HuH-7 (cell line): Measurements from ENCODE around the gene PLEKHM3.
"Not testable (repeated sequence)": the region's sequence is repeated elsewhere in the genome, so short reads cannot be mapped to it uniquely, and the experiment has no call there.

Experiments
- DNase-seq: peaks from one replicate; pipeline ENCODE4 v3.0.0; 2011; ENCODE audit warnings: low spot score

Gene PLEKHM3

DNA sequence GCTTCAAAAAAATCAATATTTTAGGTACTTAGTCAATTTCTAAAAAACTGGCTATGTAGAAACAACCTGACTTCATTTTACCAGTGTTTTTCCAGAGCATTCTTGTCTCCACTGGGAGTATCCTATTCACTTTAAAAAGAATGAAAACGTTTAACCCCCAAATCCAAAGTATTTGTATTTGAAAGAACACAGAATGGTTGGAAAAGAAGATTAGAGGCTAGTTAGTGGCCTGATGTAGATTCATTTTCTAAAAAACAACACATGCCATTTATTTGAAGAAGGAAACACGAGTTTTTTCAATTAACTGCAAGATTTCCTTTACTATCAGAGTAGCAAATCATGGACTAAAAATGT lies 74.6 kb downstream of the PLEKHM3 start:
- no peak for DNase-seq

DNA sequence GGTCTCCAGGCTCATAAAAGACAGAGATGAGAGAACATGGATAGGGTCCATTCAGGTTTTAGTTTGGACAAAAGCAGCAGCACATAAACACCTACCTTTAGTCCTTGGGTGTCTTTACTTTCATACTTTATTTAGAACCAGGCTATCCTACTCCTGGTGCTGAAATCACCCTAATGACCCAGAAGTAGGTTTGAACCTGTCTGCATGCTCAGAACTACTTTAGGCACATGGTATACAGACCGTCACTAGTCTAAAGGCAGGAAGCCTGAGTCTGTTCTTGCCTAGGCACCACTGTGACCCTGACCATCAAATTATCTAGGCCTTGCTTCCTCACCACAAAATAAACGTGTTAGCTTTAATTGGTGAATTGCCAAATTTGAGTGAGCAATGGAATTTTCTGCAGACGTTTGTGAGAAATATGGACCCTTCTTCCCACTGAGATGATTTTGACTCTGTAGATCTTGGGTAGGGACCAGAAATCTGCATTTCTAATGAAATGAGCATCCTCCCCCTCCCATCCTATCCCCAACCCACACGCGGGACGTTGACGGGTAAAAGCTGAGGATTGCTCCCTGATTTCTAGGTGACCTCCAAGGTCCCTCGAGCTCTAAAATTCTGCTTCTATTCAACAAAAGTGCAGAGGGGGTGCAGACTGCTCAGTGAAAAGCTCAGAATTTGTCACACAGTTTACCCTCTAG lies 75.1 kb downstream of the PLEKHM3 start:
- DNase-seq = no peak

DNA sequence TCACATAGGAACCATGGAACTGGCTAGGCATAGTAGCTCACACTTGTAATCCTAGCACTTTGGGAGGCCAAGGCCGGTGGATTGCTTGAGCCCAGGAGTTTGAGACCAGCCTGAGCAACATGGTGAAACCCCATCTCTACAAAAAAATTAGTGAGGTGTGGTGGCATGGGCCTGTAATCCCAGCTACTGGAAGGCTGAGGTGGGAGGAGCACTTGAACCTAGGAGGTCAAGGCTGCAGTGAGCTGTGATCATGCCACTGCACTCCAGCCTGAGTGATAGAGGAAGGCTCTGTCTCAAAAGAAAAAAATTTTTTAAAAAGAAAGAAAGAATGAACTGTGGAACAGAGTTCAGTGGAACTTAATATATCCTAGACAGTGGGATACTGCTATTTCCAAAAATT lies 76.1 kb downstream of the PLEKHM3 start:
- not testable (repeated sequence) for DNase-seq

DNA sequence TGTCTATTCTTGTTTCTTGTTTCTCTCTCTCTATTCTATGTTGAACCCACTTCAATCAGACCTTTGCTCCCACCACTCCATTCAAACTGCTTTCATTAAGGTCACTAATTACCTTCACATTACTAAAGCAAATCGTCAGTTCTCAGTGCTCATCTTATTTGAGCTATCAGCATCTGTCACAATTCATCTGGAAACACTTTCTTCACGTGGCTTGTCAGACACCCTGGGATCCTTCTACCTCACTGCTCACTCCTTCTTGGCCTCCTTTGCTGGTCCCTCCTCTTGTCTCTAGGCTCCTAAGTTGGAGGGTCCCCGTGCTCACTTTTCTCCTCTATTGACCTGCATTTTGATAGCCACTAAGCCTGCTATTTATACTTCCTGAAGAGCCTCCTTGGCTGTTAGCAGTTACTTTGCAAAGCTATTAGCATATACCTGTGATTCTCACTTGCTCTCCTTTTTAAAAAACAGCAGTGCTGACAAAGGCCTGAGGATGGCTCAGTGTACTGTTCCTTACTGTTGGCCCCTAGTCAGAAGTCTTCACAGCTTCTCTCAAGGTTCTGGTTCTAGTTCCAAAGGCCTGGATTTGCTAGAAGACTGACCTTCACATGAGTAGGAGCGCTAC lies 80.2 kb downstream of the PLEKHM3 start:
- DNase-seq = no peak

DNA sequence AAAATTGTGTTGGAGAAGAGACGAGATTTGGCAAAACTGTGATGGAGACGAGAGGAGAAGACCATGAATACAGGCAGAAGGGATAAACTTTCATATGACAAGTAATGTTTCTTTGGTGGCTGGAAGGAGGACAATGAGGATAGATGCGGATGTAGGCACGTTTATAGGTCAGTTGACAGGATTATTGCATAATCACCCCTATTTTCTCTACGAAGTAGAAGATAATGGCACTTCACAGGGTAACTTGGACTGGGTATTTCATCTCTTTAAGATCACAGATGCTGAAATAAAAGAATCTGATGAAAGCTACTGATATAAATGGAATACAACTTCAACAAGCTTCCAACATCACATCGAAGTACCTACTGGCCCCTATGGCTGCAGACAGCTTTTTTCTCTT lies 81.0 kb downstream of the PLEKHM3 start:
- no peak for DNase-seq

DNA sequence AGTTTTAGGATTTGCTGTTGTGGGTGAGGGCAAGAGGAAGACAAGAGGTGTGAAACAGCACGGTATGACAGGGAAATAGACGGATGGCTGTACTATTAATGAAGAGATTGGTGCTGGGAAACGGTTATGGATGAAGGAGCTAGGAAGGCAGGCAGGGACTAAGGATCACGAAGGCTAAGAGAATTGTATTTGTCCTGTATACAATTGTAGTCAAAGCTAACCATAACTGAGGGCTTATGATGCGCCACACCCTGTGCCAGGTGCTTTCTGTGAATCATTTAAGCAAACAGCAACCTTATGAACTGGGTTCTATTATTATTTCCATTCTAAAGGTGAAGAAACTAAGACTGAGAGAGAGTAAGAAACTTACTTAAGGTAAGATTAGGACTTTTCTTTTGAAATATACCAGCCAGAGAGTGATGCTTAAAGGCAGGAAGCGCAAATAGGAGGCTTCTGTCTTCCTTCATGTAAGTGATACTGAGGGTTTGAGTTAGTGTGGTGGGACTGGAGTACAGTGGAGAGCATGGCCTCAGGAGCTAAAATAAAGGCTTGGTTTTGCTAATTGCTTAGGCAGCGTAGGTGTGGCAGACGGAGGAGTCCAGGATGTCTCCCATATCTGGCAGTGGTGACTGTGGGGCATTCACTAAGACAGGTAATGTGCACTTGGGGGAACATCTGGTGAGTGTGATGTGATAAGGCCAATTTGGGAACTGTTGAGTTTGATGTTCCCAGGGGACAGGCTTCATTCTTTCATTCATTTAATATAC lies 85.8 kb downstream of the PLEKHM3 start:
- no peak for DNase-seq

DNA sequence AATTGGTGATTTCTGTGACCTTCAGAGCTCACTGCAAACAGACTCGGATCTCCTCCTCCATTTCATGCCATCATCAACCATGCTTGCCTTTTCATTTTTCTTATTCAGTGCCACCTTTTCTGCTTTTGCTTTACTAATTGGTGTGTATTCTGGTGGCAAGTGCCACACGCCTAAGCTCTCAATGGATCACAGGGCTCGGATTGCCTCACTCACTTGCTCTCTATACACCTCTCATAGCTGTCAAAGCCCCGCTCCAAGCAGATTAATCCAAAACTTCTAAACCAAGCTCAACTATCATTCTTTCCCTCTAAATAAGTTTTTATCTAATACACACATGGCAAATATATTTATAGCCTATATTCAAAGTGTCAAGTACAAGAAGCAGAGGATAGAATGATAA lies 86.4 kb downstream of the PLEKHM3 start:
- DNase-seq = no peak

DNA sequence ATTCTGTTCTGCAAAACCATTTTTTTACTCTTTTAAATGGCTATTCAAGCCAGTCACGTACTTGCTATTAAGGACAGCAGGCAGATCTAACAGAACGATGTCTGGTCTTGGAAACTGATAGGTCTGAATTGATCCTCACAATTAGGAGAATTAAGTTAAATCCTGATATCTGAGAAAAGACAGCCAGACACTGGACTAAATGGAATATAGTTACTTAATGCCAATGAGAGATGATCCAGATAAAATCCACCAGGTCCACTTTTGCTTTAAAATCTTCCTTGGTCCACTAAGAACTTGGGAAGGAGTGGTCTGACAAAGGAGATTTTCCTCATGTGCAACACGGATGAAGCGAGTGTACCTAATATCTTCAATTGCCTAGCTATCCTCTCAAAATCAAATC lies 86.9 kb downstream of the PLEKHM3 start:
- DNase-seq = no peak

DNA sequence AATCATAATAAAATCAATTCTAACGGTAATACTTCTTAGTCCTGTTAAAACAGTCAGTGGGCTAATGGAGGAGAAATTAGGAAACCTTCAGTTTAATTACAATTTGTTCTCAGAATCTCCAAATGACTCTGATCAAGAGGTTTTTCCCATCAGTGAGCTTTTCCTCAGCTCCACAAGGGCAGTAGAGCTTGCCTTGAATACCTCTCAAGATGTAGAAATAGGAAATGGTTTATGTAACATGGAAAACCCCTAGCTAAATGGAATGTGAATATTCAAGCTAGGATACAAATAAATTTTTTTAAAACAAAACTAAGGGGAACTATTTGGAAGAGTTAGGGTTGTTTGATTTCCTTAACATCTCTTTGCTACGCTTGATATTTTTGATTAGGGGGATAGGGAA lies 87.5 kb downstream of the PLEKHM3 start:
- DNase-seq = no peak

DNA sequence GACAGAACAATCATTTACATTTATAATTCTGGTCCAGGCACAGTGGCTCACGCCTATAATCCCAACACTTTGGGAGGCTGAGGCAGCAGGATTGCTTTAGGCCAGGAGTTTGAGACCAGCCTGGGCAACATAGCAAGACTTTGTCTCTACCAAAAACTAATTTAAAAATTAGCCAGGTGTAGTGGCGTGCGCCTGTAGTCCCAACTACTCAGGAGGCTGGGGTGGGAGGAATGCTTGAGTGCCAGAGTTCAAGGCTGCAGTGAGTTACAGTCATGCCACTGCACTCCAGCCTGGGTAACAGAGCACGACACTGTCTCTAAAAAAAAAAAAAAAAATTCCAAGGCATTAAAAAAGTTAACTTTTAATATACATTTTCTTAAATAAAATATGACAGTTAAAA lies 88.1 kb downstream of the PLEKHM3 start:
- no peak for DNase-seq

DNA sequence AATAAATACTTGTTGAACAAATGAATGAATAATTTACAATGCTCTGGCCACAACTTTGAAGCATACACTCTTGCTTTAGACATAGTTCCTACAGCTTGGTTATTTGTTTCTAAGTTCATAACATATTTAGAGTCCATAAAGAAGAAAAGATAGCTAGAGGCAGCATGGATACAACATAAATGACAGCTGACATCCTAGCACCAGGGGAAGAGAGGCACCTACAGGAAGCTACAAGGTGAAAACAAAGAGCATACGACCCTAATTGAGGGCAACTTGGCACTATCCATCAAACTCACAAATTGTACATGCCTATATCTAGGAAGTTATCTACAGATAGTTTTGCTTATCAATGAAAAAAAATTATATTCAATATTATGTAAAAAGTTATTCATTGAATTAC lies 88.9 kb downstream of the PLEKHM3 start:
- no peak for DNase-seq

DNA sequence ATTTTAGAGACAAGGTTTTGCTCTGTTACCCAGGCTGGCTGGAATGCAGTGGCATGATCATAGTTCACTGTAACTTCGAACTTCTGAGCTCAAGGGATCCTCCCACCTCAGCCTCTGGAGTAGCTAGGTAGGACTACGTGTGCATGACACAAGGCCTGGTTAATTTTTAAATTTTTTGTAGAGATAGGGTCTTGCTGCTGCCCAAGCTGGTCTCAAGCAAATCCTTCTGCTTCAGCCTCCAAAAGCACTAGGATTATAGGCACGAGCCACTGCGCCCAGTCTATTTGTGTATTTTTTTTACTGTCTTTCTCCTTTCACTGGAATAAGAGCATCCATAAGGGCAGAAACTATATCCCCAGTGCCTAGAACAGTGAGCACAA lies 89.3 kb downstream of the PLEKHM3 start:
- no peak for DNase-seq

DNA sequence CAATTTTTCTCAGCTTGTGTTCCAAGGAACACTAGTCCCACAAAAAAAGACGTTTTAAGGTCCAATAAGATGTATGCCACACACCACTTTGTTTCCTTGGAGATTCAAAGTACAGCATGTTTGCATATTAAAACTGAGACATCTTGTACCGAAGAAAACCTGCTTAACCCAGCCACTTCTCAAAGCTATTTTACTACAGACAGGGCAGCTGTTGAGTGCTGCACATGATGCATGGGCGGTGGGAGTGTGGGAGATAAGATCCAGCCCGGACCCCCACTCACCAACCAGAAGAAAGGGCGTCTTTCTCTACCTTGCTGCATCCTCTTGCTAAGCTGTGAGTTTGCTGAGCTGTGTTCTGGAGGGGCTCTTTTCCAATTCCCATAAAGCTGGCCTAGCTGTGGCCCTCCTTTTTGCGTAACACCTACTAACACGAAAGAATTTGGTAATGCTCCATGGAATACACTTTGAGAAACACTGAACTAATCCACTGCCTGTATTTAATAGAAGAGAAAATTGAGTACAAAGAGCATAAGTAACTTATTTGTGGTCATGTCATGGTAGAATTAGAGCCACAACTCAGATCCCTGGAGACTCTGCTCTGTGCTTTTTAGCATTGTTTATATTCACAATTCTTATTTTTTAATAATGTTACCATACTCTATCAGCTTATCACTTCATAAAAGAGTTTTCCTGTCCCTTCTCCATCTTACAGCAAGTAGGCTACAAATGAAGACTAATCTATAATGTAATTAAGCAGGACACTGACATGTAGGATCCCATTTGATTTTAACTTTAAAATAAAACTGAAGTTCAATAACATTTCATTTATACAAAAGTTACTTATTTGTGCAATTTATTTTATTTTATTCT lies 90.0 kb downstream of the PLEKHM3 start:
- DNase-seq = no peak

DNA sequence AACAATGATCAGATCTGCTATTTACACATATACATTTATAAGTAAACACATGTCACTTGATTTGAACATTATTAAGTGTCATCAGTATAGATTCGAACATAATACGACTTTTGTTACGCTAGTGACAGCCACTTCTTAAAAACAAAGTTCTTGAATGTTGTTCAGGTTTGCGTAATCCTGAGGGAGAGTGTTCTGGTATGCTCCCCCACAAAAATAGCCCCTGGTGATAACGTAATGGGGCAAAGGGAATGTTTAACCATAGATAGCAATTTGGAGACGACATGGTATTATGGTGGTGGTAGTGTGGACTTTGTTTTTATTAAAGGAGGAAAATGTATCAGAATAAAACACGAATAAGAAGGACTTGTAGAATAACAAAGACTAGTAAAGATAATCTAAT lies 90.6 kb downstream of the PLEKHM3 start:
- DNase-seq = no peak

DNA sequence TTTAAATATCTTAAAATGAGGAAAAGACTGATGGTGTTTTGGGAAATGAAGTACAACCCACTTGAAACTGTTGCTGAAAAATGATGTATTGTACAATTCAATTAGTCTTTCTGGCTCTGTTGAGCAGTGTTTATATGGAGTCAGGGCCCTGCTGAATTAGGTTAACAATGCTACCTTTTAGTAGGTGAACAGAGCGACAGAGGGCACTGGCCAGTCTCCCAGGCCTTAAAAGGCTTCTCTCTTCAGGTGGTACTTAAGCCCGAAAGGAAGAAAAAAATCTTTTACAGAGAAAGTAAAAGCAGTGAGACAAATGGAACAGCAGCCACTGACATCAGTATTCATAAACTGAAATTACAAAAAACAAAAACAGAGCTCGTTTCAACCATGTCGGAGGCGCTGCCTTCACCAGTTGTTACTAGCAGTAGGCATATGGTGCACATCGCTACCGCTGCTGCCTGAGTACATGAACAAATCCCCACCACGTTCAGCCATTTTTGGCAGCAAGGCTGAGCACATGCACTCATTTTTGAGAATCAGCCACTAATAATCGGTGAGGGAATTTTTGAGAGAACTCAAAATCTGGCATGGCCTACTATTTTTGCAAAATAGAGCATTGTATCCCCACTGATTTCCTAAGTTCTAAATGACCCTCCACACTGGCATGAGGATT lies 91.8 kb downstream of the PLEKHM3 start:
- DNase-seq = no peak

DNA sequence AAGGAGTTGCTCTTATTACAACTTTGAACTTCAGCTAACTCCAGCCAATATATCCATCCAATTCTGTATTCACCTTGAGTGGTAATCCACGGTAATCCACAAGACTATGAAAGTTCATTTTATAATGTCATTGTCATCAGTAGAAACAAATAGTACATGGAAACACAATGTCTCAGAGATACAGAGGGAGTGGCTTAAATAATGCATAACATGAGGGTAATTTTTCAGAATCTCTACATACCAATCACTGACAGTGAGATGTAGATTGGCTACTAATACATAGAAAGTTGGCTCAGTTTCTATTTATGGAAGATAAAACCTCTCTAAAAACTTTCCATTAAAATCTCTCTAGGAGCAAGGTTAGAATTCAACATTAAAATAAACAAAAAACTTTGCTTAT lies 93.2 kb downstream of the PLEKHM3 start:
- DNase-seq = no peak

DNA sequence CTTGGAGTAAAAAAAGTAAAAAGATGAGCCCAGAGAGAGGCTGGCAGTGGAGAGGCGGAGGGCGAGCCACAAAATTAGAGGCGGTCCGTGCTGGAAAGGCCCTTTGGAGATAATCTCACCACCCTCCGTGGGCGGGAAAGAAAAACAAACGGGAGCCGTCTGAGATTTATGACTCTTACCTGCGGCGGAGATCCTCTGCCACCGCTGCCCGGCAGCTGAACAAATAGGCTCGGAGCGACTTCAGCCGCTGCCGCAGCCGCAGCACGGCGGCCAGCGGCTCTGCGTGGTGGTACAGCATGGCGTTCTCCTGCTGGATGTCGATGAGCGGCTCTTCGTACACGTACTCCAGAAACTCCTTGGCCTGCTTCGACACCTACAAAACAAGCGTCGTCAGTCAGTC lies 94.6 kb downstream of the PLEKHM3 start:
- peak; percentile 61 for DNase-seq

DNA sequence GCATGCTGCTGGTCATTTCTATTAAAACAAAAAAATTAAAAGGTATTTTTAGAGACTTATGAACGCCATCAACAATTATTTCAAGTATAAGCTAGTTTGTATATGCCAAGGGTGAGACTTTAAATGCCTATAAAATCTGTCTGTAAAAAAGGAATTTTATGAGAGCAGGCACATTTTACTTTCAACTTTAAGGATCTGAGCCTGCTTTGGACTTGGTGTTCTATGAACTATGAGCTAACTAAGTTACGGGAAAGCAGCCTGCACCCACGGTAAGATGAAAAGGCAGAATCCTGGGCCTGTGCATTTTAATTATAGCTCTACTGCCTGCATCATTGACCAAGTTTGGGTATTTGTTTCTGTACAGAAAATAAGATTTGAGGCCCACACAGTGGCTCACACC lies 95.4 kb downstream of the PLEKHM3 start:
- DNase-seq = no peak

DNA sequence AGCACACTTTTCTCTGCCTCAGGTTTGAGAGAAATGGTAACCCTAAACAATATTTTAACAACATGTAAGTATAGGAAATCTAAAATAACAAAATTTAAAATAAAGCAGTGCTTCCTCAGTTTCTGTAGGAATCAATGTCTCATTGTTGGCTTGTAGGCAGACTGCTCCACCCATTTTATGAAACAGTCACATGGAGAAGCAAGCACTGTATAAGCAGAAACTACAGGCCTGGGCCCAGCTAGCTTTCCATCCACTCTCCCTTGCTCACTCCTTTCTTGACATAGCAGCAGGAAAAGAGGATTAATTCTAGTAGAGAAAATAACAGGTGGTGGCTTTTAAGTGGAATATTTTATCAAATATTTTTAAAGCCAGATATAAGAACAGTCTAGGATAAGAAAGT lies 97.2 kb downstream of the PLEKHM3 start:
- DNase-seq = no peak

DNA sequence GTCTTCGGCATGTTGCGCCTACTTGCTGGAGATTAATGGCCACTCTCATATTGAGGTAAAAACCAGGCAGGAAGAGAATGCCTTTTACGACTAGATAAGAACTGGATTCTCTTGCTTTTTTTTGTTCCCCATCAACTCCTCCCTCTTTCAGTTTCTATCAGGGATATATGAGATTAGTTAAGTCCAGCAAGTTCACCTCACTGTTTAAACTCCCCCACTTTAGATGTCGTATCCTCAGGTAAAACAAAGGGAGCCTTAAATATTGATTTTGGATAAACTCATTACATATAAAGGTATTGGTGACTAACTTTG lies 98.4 kb downstream of the PLEKHM3 start:
- no peak for DNase-seq

DNA sequence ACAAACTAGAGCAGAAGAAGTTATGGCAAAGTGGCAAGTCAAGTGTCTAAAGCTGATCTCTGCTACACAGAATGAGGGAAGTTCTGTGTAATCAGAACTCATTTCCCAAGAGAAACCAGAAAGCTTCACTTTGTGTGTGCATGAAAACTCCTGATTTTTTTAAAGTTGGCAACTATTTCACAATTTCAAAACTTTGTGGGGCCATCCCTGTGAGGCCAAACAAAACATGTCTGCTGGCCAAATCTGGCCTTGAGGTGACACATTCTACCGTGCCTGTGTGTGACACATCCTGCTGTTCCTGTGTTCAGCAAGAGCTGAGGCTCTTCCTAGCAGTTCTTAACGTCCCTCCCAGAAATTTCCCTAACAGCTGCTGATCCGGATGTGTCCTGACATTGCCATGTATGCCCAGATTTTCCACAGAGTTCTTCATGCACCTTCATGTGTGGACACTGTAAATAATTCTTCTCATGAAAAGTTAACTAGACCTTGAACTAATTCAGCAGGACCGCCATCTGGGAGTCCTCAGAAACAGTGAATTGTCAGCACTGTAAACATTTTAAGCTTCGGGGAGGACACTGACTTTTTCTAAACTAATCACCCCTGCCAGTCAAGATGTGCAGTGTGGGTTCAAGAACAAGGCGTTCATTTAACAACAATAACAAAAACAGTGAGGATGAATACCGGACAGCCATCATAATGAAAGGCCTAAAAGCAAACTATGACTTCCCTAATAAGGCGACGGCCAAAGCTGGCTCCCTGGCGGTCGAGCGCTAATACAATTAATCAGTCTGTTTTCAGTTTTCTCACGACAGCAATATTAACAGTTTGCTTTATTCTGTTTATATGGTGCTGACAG lies 99.0 kb downstream of the PLEKHM3 start:
- no peak for DNase-seq
